Inflammatory macrophage (primary cell): ENCODE results near the gene LMNTD1.
"Not testable (repeated sequence)": the region's sequence is repeated elsewhere in the genome, so short reads cannot be mapped to it uniquely, and the experiment has no call there.

Experiments used
- DNase-seq, 2 donors: peaks; one replicate each; pipeline ENCODE4 v3.0.0-alpha.2; 2020 to 2022

Gene LMNTD1

DNA sequence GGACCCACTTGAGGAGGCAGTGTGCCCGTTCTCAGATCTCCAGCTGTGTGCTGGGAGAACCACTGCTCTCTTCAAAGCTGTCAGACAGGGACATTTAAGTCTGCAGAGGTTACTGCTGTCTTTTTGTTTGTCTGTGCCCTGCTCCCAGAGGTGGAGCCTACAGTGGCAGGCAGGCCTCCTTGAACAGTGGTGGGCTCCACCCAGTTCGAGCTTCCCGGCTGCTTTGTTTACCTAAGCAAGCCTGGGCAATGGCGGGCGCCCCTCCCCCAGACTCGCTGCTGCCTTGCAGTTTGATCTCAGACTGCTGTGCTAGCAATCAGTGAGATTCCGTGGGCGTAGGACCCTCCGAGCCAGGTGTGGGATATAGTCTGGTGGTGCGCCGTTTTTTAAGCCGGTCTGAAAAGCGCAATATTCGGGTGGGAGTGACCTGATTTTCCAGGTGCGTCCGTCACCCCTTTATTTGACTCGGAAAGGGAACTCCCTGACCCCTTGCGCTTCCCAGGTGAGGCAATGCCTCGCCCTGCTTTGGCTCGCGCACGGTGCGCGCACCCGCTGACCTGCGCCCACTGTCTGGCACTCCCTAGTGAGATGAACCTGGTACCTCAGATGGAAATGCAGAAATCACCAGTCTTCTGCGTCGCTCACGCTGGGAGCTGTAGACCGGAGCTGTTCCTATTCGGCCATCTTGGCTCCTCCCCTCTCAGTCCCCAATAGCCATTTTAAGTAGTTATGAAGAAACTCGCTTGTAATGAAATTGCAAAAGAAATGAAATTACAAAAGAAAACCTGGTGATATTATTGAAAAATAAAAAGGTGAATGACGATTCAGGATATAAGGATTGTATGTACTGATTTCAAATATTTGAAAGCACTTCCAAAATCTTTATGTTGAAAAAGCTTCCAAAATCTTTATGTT lies 63.9 kb downstream of the LMNTD1 start:
- DNase-seq = not testable (repeated sequence)

GRCh38 chr12:25482625-25483024 lies 70.5 kb downstream of the LMNTD1 start:
- DNase-seq = no peak

- no peak for DNase-seq
Measured at GRCh38 chr12:25480145-25480544, 72.9 kb downstream of the LMNTD1 start.

GRCh38 chr12:25477217-25477616 lies 75.9 kb downstream of the LMNTD1 start:
- no peak for DNase-seq

DNA sequence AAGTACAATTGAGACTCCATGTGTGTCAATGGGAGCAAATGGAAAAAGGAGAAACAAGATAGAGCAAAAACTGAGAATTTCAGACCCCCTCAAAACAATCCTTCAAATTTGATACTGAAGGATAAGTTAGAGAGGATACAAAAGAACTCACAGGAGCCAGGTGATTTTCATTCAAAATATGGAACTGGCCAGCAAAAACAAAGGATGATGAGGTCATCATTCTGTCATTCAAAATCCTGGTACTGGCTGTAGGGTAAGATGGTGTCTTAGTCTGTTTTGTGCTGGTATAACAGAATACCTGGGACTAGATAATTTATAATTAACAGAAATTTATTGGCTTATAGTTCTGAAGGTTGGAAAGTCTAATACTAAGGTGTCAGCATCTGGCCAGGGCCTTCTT lies 80.6 kb downstream of the LMNTD1 start:
- no peak for DNase-seq

DNA sequence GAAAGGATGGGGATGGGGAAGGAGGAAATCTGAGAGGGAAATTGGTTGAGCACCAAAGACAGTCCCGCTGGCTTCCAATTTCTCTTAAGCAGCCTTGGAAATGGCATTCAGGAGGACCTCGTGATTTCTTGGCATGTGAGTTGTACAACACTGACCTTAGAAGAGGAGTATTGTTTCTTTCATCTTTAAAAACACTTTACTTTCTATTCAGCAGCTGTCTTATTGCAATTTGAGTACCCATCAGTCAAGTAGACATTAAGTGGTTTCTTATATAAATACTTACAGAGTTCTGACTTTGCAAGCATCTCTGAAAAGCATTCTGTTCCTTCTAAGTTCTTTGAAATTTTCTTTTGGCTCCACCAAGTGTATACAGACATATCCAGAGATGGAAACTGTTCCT lies 83.2 kb downstream of the LMNTD1 start:
- DNase-seq = no peak

DNA sequence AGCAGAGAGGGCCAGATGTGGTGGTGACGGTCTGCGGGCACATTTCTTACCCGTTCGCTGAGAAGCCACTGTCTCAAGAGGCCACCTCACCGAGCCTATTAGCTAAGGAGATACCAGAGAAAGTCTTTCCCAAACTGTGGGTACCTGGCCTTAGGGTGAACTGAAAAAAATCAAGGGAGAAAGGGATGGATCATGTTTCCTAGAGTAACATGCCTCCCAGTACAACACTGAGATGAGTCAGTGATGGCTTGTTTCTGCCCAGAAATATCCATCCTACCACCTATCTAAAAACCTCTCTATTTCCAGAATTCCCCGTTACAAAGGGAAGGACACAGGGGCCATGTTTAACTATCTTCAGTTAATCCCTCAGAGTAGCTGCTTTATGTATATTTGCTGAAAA lies 83.7 kb downstream of the LMNTD1 start:
- no peak for DNase-seq

DNA sequence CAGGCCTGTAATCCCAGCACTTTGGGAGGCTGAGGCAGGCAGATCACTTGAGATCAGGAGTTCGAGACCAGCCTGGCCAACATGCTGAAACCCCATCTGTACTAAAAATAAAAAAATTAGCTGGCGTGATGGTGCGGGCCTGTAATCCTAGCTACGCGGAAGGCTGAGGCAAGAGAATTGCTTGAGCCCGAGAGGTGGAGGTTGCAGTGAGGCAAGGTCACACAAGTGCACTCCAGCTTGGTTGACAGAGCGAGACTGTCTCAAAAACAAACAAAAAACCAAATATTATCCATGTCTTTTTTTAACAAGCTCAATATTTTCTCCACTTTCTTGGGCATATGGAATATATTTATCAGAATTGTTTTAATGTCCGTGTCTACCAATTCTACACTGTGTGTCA lies 89.6 kb downstream of the LMNTD1 start:
- DNase-seq = no peak

DNA sequence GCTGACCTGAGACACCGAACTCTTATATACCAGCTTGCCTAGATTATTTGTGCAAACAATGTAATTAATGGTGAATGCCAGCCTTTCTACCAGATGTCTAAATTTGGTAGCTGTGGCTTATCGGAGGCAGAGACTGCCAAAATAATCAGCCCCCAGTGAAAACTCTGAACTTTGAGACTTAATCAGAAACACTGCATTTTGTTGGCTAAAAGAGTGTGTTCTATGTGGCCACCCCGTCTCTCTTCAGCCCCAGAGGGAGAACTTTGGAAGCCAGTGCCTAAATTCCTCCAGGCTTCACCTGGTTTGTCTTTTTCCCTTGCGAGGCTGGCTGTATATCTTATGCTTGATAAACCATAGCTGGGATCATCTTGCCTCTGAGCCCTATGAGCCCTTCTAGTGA lies 90.1 kb downstream of the LMNTD1 start:
- DNase-seq = no peak

DNA sequence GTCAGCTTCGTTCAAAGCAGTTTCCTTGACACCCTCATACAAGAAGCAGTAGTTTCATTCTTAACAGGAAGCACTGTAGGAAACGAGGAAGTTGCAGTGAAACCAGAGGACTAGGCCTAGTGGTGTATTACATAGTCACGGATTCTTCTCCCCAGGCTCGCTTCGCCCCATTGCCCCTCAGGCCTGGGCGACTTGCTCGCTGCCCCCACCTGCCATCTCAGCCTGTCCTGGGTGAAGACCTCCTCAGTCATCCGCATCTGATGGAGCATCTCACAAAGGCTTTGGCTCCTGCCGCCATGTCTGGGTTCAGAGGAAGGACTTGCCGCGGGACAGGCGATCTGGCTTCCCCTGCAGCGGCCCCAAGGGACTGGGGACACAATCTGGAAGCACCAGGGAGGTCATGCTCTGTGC lies 93.5 kb downstream of the LMNTD1 start:
- peak; percentile 66 to 71 for DNase-seq

DNA sequence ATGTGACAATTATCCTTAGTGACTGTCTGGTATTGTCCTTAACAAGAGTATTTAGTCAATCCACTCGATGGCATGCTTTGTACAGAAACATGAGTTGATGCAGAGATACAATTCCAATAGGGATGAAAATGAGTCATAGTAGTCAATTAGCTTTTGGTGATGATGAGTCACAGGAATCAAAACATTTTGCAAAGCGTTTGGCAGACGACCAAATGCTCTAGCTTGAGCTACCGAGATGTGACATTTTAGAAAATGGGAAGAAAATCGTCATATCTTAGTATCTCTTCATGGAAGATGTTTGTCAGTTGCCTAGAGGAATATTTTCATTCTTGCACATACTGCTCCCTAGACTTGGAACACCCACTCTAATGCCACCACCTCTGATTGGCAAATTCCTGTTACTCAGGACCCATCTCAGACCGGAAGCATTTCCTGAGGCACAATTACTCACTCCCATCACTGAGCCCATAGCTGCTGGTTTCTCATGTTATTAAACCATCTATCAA lies 95.0 kb downstream of the LMNTD1 start:
- DNase-seq = no peak

DNA sequence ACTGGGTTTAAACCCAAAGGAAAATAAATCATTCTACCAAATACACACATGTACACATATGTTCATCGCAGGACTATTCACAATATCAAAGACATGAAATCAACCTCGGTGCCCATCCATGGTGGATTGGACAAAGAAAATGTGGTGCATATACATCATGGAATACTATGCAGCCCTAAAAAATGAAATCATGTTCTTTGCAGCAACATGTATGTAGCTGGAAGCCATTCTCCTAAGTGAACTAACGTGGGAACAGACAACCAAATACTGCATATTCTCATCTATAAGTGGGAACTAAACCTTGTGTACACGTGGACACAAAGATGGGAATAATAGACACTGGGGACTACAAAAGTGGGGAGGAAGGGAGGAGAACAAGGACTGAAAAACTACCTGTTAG lies 96.6 kb downstream of the LMNTD1 start:
- DNase-seq = no peak

- no peak for DNase-seq
Measured at GRCh38 chr12:25455696-25456095, 97.4 kb downstream of the LMNTD1 start.

DNA sequence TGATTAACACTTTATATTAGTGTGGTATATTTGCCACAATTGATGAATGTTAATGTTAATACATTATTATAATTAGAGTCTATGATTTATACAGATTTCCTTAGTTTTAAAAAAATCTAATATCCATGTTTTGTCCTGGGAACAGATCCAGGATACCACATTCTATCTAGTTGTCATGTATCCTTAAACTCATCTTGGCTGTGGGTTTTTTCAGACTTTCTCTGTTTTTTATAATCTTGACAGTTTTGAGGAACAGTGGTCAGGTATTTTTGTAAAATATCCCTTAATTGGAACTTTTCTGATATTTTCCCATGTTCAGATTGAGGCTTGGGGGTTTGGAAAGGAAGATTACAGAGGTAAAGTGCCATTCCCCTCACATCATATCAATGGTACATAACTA lies 104.1 kb downstream of the LMNTD1 start:
- DNase-seq = no peak

DNA sequence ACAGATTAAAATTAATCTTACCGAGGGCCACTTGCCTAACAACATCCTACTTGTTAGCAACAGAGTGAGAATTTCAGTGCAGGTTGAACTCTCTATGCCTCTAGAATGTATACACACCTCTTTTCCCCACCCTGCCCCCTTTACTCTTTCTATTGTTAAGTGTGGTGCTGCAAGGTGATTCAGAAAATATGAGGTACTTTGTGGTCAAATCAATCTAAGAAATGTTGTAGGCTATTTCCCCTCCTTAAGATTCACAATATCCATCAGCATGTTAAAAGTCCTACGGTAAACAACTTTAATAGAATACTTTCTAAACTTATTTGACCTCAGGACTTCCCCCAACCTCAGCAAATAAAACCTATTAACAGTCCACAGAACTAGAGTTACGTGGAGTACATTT lies 106.0 kb downstream of the LMNTD1 start:
- DNase-seq = no peak

DNA sequence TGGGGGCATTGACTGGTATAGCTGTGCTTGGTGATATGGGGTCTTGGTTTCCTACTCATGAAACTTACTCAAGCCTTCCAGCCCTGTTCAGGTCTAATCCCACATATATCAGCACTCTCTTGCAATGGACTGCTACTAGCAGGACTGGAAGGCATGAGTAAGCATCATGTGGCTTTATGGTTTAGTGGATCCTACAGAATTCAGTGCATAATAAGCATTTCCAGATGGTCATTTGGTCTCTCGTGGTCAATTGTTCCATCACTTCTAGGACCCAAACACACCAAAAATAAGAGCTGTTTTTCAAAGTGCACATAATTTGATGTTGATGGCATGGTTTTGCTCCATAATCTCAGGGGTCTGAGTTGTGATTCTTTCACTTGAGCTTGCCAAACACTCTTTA lies 114.4 kb downstream of the LMNTD1 start:
- DNase-seq = peak; percentile 9 to 32

DNA sequence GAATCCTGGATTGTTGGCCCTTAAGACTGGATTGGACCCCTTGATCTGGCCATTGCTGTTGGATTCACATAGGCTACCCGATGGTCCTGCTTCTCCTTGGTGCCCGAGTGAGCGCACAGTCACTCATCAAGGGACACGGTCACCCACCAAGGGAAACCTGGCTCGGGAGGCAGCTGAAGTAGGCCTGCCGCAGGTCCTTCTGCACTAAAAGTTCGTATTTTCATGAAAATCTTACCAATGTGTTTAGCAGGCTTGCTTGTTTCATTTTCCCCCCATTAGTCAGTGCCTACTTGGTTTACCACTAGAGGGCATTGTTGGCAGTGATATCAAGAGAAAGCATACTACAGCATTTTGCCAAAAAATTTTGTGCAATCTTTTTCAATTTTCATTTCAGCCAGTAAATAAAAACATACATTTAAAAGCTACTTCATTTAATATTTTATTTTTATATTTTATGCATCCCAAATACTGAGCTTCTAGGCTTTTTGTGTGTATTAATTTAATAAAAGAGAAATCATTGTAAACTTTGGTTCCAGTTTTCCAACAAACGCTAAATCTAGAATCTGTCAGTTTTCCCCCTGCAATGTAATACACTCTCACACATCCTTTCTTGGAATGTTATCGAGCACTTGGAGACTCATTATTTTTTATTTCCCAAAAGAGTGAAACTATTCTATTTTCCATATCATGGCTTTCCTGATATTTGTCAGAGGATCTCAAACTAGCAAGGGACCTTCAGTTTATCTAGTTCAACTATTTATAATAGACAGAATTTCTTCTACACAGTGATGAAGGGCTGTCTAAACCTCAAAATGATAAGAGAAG lies 116.7 kb downstream of the LMNTD1 start:
- peak; percentile 60 to 67 for DNase-seq

- no peak for DNase-seq
Measured at GRCh38 chr12:25435431-25435830, 117.7 kb downstream of the LMNTD1 start.

GRCh38 chr12:25434515-25434914 lies 118.6 kb downstream of the LMNTD1 start:
- DNase-seq = no peak

GRCh38 chr12:25433581-25434325 lies 119.3 kb downstream of the LMNTD1 start:
- DNase-seq = no peak

- DNase-seq = no peak
Measured at GRCh38 chr12:25433024-25433423, 120.1 kb downstream of the LMNTD1 start.

DNA sequence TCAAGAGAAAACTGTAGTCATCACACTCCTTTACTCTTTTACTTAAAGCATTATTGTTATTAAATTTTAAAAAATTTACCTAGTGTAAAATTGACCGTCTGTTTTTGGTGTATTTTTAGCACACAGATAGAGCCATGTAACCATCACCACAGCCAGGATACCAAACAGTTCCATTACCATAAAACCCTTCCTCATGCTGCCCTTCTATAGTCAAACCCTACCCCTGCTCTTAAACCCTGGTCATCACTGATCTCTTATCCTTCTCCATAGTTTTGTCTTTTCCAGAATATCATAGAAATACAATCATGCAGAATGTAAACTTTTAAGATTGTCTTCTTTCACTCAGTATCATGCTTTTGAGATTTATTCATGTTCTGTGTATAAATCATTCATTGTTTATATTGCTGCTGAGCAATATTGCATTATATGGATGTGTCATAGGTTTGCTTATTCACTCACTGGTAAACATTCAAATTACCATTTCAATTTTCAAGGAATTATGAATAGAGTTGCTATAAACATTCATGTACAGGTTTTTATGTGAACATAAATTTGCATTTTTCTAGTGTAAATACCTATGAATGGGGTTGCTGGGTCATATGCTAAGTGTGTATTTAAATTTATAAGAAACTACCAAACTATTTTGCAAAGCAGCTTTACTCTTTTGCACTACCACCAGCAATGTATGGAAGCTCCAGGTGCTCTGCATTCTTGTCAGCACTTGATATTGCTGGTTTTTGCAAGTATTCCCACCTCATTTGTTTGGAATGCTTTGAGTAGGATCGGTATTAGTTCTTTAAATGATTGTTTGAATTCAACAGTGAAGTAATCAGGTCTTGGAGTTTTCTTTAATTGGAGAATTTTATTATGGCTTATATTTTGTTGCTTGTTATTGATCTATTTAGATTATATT lies 125.5 kb downstream of the LMNTD1 start:
- DNase-seq = no peak
